BLaER1 treated with 17β-estradiol and CSF1 and Interleukin-3, amounts not matched to agents 10 nM and 100 nM (cell line): ENCODE results near the gene NLRC5.
"Not testable (repeated sequence)": the region's sequence is repeated elsewhere in the genome, so short reads cannot be mapped to it uniquely, and the experiment has no call there.

Source experiments
- H3K27ac ChIP-seq, 11 experiments: shearing (Covaris generic); formaldehyde crosslinking; 2 replicates each; pipeline ENCODE4 v1.8.1; 2022
- H3K27me3 ChIP-seq, 11 experiments: shearing (Covaris generic); formaldehyde crosslinking; 2 replicates each; pipeline ENCODE4 v1.8.1; 2022
- H3K36me3 ChIP-seq, 11 experiments: shearing (Covaris generic); formaldehyde crosslinking; 2 replicates each; pipeline ENCODE4 v1.8.1; 2022
- H3K4me1 ChIP-seq, 10 experiments: shearing (Covaris generic); formaldehyde crosslinking; 2 replicates each; pipeline ENCODE4 v1.8.1; 2022
- H3K4me2 ChIP-seq, 11 experiments: shearing (Covaris generic); formaldehyde crosslinking; 2 replicates each; pipeline ENCODE4 v1.8.1; 2022
- H3K4me3 ChIP-seq, 10 experiments: shearing (Covaris generic); formaldehyde crosslinking; 2 replicates each; pipeline ENCODE4 v1.8.1; 2022
- H3K9ac ChIP-seq, 11 experiments: shearing (Covaris generic); formaldehyde crosslinking; 2 replicates each; pipeline ENCODE4 v1.8.1; 2022
- H3K9me3 ChIP-seq, 11 experiments: shearing (Covaris generic); formaldehyde crosslinking; replicated peaks in 1 of 11; 2 replicates each; pipeline ENCODE4 v1.8.1; 2022
- H4K20me1 ChIP-seq, 11 experiments: shearing (Covaris generic); formaldehyde crosslinking; 2 replicates each; pipeline ENCODE4 v1.8.1; 2022
- Cebpa-rat ChIP-seq, 11 experiments: shearing (Covaris generic); IDR thresholded peaks; 2 replicates each; pipeline ENCODE4 v1.8.1; 2022

Gene NLRC5

DNA sequence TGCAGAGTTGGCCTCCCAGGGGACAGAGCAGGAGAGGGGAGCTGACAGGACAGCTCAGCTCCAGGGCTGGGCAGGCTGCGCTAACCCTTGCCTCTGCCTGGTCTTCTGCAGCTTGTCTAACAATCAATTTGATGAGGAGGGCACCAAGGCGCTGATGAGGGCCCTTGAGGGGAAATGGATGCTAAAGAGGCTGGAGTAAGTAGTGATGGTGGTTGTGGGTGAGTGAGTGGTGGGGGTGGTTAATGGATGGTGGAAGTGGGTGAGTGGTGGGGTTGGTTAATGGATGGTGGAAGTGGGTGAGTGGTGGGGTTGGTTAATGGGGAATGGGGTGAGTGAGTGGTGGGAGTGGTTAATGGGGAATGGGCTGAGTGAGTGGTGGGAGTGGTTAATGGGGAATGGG, 81.1 kb downstream of the NLRC5 start:
- no peaks in the 10 kb centered on the region for H3K27me3 ChIP-seq
- peak overlapping the region in 2 of 11 experiments; percentile 15 to 26; a peak in 2 of 22 replicates for H3K27ac ChIP-seq
- H3K4me2 ChIP-seq, result peak overlapping the region in 3 of 11 experiments; percentile 30 to 44 (median 35); a peak in 2 of 22 replicates
- no peaks in the 10 kb centered on the region for H3K9me3 ChIP-seq
- TF ChIP-seq Cebpa-rat (IDR thresholded peaks at IDR 0.05), result no peak
- no peak overlapping the region for H3K9ac ChIP-seq
- H3K4me3 ChIP-seq, result no peak overlapping the region
- H3K36me3 ChIP-seq, result peaks cover 25 to 100% (median 99%) of the 10 kb centered on the region in 11 experiments
- peaks cover 0 to 46% (median 20%) of the 10 kb centered on the region in 10 experiments; a peak in 16 of 20 replicates for H3K4me1 ChIP-seq
- H4K20me1 ChIP-seq, result peaks cover 0 to 100% (median 74%) of the 10 kb centered on the region in 11 experiments; a peak in 15 of 22 replicates

DNA sequence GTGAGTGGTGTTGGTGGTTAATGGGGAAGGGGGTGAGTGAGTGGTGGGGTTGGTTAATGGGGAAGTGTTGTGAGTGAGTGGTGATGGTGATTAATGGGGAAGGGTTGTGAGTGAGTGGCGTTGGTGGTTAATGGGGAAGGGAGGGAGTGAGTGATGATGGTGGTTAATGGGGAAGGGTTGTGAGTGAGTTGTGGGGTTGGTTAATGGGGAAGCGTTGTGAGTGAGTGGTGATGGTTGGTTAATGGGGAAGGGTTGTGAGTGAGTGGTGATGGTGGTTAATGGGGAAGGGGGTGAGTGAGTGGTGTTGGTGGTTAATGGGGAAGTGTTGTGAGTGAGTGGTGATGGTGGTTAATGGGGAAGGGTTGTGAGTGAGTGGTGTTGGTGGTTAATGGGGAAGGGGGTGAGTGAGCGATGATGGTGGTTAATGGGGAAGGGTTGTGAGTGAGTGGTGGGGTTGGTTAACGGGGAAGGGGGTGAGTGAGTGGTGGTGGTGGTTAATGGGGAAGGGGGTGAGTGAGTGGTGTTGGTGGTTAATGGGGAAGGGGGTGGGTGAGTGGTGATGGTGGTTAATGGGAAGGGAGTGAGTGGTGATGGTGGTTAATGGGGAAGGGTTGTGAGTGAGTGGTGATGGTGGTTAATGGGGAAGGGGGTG, 81.8 kb downstream of the NLRC5 start:
- Histone ChIP-seq H3K4me2 (peak overlapping the region in 1 of 11 experiments; percentile 0; a peak in 1 of 22 replicates), H4K20me1 (peaks cover 0 to 100% (median 74%) of the 10 kb centered on the region in 11 experiments; a peak in 15 of 22 replicates), H3K4me1 (peaks cover 0 to 43% (median 20%) of the 10 kb centered on the region in 10 experiments; a peak in 16 of 20 replicates), H3K36me3 (peaks cover 33 to 100% (median 99%) of the 10 kb centered on the region in 11 experiments)
- H3K9me3 ChIP-seq, H3K9ac ChIP-seq, H3K27ac ChIP-seq, H3K27me3 ChIP-seq, H3K4me3 ChIP-seq: not testable (repeated sequence)

DNA sequence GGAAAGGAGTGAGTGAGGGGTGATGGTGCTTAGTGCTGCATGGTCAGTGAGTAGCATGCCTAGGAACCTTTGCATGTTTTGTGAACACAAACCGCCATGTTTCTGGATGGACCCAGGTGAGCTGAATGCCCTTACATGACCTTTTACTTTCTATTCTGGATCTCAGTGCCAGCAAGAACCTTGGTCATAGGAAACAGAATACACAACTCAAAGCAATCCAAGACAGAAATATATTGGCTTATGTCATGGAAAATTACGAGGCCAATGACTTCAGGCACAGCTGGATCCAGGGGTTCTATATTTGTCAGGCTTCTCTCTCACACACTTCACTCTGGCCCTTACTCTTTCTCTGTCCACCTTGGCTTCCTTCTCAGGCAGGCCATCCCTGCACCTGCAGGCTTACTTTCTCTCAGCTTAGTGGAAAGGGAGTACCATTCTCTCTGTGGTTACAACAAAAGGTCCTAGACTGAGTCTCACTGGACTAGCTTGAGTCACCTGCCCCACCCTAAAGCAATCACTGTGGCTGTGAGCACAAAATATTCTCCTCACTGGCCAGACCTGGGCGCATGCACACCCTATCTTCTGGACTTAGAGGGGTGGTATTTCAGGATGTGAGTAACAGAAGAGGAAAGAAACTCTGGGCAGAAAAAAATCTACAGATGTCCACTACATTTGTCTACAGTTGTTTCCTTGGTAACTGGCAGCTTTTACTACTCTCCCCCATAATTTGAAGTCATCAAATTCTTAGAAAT, 82.7 kb downstream of the NLRC5 start:
- Histone ChIP-seq H3K27ac (no peak overlapping the region), H3K4me3 (no peak overlapping the region), H3K27me3 (no peaks in the 10 kb centered on the region), H3K9me3 (no peaks in the 10 kb centered on the region), H3K4me2 (peak overlapping the region in 3 of 11 experiments; percentile 0 to 29 (median 8); a peak in 3 of 22 replicates), H3K36me3 (peaks cover 40 to 100% (median 99%) of the 10 kb centered on the region in 11 experiments), H3K4me1 (peaks cover 0 to 35% (median 16%) of the 10 kb centered on the region in 10 experiments; a peak in 16 of 20 replicates), H4K20me1 (peaks cover 0 to 100% (median 74%) of the 10 kb centered on the region in 11 experiments; a peak in 15 of 22 replicates), H3K9ac (no peak overlapping the region)
- TF ChIP-seq Cebpa-rat (IDR thresholded peaks at IDR 0.05), result no peak

DNA sequence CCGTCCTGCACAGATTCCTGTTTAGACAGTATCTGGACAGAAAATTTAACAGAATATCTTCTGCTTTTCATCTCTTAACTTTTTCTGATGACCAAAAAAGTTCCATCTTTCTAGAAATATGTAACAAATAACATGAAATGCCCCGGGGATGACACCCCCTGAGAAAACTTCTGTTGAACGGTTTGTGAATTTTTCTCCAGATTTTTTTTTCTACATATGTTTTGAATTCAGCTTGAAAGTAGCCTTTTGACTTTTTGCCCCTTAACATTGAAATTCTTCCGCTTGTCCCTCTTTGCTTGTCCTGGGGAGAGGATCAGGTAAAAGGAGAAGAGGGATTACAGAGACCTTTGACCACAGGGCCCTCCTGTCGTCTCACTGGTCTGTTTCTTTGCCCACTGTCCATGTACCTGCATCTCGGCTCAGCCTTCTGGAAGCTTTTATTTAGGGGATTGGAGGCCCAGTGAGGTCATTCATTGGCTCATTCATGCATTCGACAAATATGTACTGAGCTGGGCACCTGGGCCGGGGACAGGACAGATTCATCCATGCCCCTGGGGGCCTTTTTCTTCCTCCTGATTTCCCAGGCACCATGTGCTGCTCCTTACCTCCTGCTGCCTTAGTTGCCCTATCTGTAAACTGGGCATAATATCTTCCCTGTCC, 83.4 kb downstream of the NLRC5 start:
- no peak overlapping the region for H3K4me3 ChIP-seq
- H3K27ac ChIP-seq, result no peak overlapping the region
- no peak for TF ChIP-seq Cebpa-rat (IDR thresholded peaks at IDR 0.05)
- H3K4me2 ChIP-seq, result peak overlapping the region in 1 of 11 experiments; percentile 29; a peak in 2 of 22 replicates
- H3K36me3 ChIP-seq, result peaks cover 47 to 100% (median 99%) of the 10 kb centered on the region in 11 experiments
- H3K9ac ChIP-seq, result no peak overlapping the region
- H3K27me3 ChIP-seq, result no peaks in the 10 kb centered on the region
- no peaks in the 10 kb centered on the region for H3K9me3 ChIP-seq
- H4K20me1 ChIP-seq, result peaks cover 0 to 100% (median 74%) of the 10 kb centered on the region in 11 experiments; a peak in 15 of 22 replicates
- H3K4me1 ChIP-seq, result peaks cover 0 to 28% (median 16%) of the 10 kb centered on the region in 10 experiments; a peak in 16 of 20 replicates

DNA sequence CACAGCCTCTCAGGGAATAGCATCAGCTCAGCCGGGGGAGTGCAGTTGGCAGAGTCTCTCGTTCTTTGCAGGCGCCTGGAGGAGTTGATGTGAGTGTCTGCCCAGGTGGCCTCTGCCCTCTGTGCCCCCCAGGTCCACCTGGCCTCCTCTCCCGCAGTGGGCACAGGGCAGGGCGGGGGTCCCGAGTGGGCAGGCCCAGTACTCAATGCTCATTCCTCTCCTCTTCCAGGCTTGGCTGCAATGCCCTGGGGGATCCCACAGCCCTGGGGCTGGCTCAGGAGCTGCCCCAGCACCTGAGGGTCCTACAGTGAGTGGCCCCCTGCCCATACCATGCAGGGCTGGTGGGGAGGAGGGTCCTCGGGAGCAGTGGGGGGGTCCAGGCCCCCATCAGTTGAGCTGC, 88.4 kb downstream of the NLRC5 start:
- no peak for TF ChIP-seq Cebpa-rat (IDR thresholded peaks at IDR 0.05)
- H3K9me3 ChIP-seq, result no peaks in the 10 kb centered on the region
- peaks cover 84 to 100% (median 100%) of the 10 kb centered on the region in 11 experiments for H3K36me3 ChIP-seq
- peaks cover 0 to 5% (median 0%) of the 10 kb centered on the region in 10 experiments; a peak in 2 of 20 replicates for H3K4me1 ChIP-seq
- no peaks in the 10 kb centered on the region for H3K27me3 ChIP-seq
- H3K4me2 ChIP-seq, result no peak overlapping the region
- no peak overlapping the region for H3K4me3 ChIP-seq
- peak overlapping the region in 1 of 11 experiments; percentile 12; a peak in 1 of 22 replicates for H3K9ac ChIP-seq
- H4K20me1 ChIP-seq, result peaks cover 0 to 100% (median 90%) of the 10 kb centered on the region in 11 experiments; a peak in 15 of 22 replicates
- peak overlapping the region in 2 of 11 experiments; percentile 11 to 20; a peak in 2 of 22 replicates for H3K27ac ChIP-seq

DNA sequence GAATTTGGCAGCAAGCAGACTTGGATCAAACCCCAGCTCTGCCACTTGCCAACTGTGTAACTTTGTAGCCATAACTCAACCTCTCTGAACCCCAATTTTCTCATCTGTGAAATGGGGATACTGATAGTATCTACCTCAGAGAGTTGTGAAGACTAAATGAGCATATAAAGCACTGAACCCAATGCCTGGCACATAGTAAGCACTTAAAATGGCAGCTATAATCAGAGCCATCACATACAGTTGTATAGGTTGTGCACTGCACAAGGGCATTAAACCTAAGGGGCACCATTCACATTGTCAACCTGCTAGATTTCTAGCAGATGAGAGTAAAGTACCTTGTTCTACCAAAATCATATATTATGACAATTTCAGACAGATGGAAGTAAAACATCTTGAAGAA, 92.4 kb downstream of the NLRC5 start:
- no peak overlapping the region for H3K4me3 ChIP-seq
- H3K27me3 ChIP-seq, result no peaks in the 10 kb centered on the region
- H3K27ac ChIP-seq, result no peak overlapping the region
- peaks cover 0 to 74% (median 70%) of the 10 kb centered on the region in 11 experiments; a peak in 14 of 22 replicates for H4K20me1 ChIP-seq
- no peak overlapping the region for H3K9ac ChIP-seq
- no peak overlapping the region for H3K4me2 ChIP-seq
- H3K9me3 ChIP-seq, result no peaks in the 10 kb centered on the region
- TF ChIP-seq Cebpa-rat (IDR thresholded peaks at IDR 0.05), result no peak
- peaks cover 49 to 71% (median 66%) of the 10 kb centered on the region in 11 experiments for H3K36me3 ChIP-seq
- peaks cover 9 to 31% (median 22%) of the 10 kb centered on the region in 10 experiments for H3K4me1 ChIP-seq

DNA sequence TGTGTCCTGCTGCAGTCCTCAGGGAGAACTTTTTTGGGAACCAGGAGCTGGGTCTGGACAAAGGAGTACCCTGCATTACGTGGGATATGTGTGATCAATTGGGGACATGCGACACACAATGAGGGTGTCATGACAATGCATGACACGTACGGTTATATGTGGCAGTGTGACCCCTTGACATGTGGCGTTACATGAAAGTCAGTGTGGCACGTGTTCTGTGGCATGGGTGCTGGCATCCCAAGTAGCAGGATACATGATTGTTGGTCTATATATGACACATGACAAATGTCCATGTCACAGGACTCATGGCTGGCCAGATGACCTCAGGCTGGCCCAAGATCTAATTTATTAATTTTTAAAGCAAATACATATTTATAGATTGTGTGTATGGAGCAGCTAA, 93.3 kb downstream of the NLRC5 start:
- Histone ChIP-seq H3K27ac (no peak overlapping the region), H3K9ac (no peak overlapping the region), H3K27me3 (no peaks in the 10 kb centered on the region), H3K4me3 (no peak overlapping the region), H4K20me1 (peaks cover 0 to 64% (median 60%) of the 10 kb centered on the region in 11 experiments; a peak in 13 of 22 replicates), H3K36me3 (peaks cover 40 to 62% (median 57%) of the 10 kb centered on the region in 11 experiments), H3K4me2 (no peak overlapping the region), H3K4me1 (peaks cover 9 to 33% (median 28%) of the 10 kb centered on the region in 10 experiments), H3K9me3 (no peaks in the 10 kb centered on the region)
- TF ChIP-seq Cebpa-rat (IDR thresholded peaks at IDR 0.05), result no peak

DNA sequence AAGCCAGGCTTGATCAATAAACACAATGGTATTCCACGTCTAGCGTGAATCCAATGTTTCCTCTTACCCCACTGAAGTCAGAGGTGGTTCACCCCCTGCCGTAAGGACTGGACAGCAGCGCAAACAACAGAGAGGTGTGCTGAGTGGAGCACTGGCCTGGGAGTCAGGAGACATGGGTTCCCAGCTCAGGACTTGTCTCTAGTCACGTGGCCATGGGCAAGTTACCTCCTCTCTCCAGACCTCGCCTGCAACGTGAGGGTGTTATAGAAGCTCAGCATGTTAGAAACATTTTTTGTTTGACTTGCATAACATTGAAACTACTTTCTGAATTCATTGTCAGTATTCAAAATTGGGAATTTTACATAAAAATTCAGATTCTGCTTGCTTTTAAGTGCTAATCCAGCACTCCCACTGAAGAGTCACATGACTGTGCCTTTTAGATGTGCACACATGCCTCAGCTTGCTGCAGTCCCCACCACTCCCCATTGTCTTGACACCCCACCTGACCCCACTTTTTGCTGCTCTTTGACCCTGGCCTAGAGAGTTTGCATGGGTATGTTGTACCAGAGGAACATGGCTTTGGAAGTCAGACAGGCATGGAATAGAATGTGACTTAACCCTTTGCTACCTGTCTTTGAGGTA, 94.2 kb downstream of the NLRC5 start:
- Histone ChIP-seq H3K4me3 (no peak overlapping the region), H3K4me2 (peak overlapping the region in 4 of 11 experiments; percentile 5 to 41 (median 16); a peak in 5 of 22 replicates), H4K20me1 (peaks cover 0 to 55% (median 51%) of the 10 kb centered on the region in 11 experiments; a peak in 13 of 22 replicates), H3K36me3 (peaks cover 37 to 52% (median 47%) of the 10 kb centered on the region in 11 experiments), H3K27me3 (no peaks in the 10 kb centered on the region), H3K27ac (peak overlapping the region in 2 of 11 experiments; percentile 2 to 28; a peak in 1 of 22 replicates), H3K9ac (peak overlapping the region in 1 of 11 experiments; percentile 5; a peak in 2 of 22 replicates), H3K4me1 (peaks cover 9 to 33% (median 28%) of the 10 kb centered on the region in 10 experiments), H3K9me3 (no peaks in the 10 kb centered on the region)
- no peak for TF ChIP-seq Cebpa-rat (IDR thresholded peaks at IDR 0.05)
